DOHH2 (cell line): ENCODE data around the gene TINAGL1.

Experiments used
- H3F3A ChIP-seq: fragments of 200-600 bp; sonication (generic), shearing (Covaris generic); 2 replicates; pipeline ENCODE4 v1.6.0; 2016; ENCODE audit warnings: antibody characterized with exemption, mild to moderate bottlenecking; ENCODE audit not compliant: control insufficient read depth, insufficient read depth
- H3K27ac ChIP-seq: fragments of 200-600 bp; sonication (generic); 2 replicates; pipeline ENCODE4 v1.5.1; 2014; ENCODE audit warnings: low read depth, mild to moderate bottlenecking, low read length, moderate library complexity
- H3K27me3 ChIP-seq: fragments of 200-600 bp; sonication (generic); 2 replicates; pipeline ENCODE4 v1.6.1; 2014; ENCODE audit warnings: mild to moderate bottlenecking, low read length, mixed read lengths; ENCODE audit not compliant: control insufficient read depth
- H3K36me3 ChIP-seq: fragments of 200-600 bp; sonication (generic); 2 replicates; pipeline ENCODE4 v1.6.1; 2014; ENCODE audit warnings: mild to moderate bottlenecking, low read length, moderate library complexity, mixed read lengths; ENCODE audit not compliant: control insufficient read depth
- H3K4me1 ChIP-seq: fragments of 200-600 bp; sonication (generic); 2 replicates; pipeline ENCODE4 v1.6.1; 2014; ENCODE audit warnings: mild to moderate bottlenecking, low read length, mixed read lengths; ENCODE audit not compliant: control insufficient read depth
- H3K4me2 ChIP-seq: fragments of 200-600 bp; sonication (generic); 2 replicates; pipeline ENCODE4 v1.6.0; 2014; ENCODE audit warnings: mild to moderate bottlenecking, low read length, moderate library complexity
- H3K4me3 ChIP-seq: fragments of 200-600 bp; sonication (generic); 2 replicates; pipeline ENCODE4 v1.5.1; 2014; ENCODE audit warnings: mild to moderate bottlenecking, low read length, mixed read lengths
- H3K79me2 ChIP-seq: fragments of 200-600 bp; sonication (generic); 2 replicates; pipeline ENCODE4 v1.6.1; 2014; ENCODE audit warnings: mild to moderate bottlenecking, low read length, mixed read lengths; ENCODE audit not compliant: control insufficient read depth
- H3K9me2 ChIP-seq: fragments of 200-600 bp; sonication (generic); replicated peaks from 2 replicates; pipeline ENCODE4 v1.6.1; 2014; ENCODE audit warnings: mild to moderate bottlenecking, low read length, mixed read lengths; ENCODE audit not compliant: control insufficient read depth
- H3K9me3 ChIP-seq: fragments of 200-600 bp; sonication (generic); 2 replicates; pipeline ENCODE4 v1.6.1; 2014; ENCODE audit warnings: antibody characterized with exemption, low read length, mixed read lengths; ENCODE audit not compliant: control insufficient read depth, insufficient read depth
- H4K20me1 ChIP-seq: fragments of 200-600 bp; sonication (generic); 2 replicates; pipeline ENCODE4 v1.6.0; 2014; ENCODE audit warnings: low read depth, mild to moderate bottlenecking, antibody characterized with exemption, low read length, moderate library complexity; ENCODE audit not compliant: control insufficient read depth, insufficient read depth
- CTCF ChIP-seq: fragments of 200-600 bp; sonication (generic); IDR thresholded peaks from one replicate; pipeline ENCODE4 v1.5.1; 2014; ENCODE audit warnings: antibody characterized with exemption, mild to moderate bottlenecking, low read depth, low read length; ENCODE audit not compliant: poor library complexity, severe bottlenecking
- EZH2phosphoT487 ChIP-seq: fragments of 200-600 bp; sonication (generic); IDR thresholded peaks from 2 replicates; pipeline ENCODE4 v1.6.1; 2017; ENCODE audit warnings: borderline replicate concordance, mild to moderate bottlenecking, antibody characterized with exemption, low read length, moderate library complexity, mixed read lengths

The TINAGL1 gene

DNA sequence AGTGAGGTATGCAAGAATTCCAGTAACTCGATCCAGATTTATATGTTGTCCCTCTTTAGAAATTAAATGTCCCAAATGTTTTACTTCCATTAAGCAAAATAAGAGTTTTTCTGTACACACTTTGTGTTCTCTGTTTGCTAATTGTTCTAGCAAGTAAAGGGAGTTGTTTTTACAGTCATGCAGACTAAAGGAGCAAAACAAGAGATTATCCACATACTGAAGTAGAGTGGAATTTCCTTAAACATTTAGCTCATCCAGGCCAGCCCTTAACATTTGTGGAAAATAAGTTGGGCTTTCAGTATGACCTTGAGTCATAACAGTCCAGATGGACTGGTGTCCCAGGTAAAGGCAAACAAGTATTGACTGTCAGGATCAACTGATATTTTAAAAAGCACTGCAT lies 44.1 kb upstream of the TINAGL1 start:
- H3K27ac ChIP-seq = no peak overlapping the region
- H3K4me2 ChIP-seq = no peak overlapping the region

GRCh38 chr1:31535561-31535960 lies 40.8 kb upstream of the TINAGL1 start:
- Histone ChIP-seq H3K79me2 (no peaks in the 10 kb centered on the region), H3K27ac (no peak overlapping the region), H3K27me3 (no peaks in the 10 kb centered on the region), H3K36me3 (no peaks in the 10 kb centered on the region), H4K20me1 (no peaks in the 10 kb centered on the region), H3K4me2 (no peak overlapping the region), H3F3A (no peaks in the 10 kb centered on the region), H3K9me2 (no peaks in the 10 kb centered on the region), H3K4me1 (no peaks in the 10 kb centered on the region), H3K9me3 (no peaks in the 10 kb centered on the region), H3K4me3 (no peak overlapping the region)
- TF ChIP-seq CTCF = no peak
- TF ChIP-seq EZH2phosphoT487 = no peak

More for the DNA sequence above, 44.1 kb upstream of the TINAGL1 start:
- TF ChIP-seq CTCF (no peak), EZH2phosphoT487 (no peak)
- Histone ChIP-seq H3K36me3 (no peaks in the 10 kb centered on the region), H3K9me2 (no peaks in the 10 kb centered on the region), H3K9me3 (no peaks in the 10 kb centered on the region), H3K4me3 (no peak overlapping the region), H3K27me3 (no peaks in the 10 kb centered on the region), H3F3A (no peaks in the 10 kb centered on the region), H3K79me2 (no peaks in the 10 kb centered on the region), H3K4me1 (no peaks in the 10 kb centered on the region), H4K20me1 (no peaks in the 10 kb centered on the region)

DNA sequence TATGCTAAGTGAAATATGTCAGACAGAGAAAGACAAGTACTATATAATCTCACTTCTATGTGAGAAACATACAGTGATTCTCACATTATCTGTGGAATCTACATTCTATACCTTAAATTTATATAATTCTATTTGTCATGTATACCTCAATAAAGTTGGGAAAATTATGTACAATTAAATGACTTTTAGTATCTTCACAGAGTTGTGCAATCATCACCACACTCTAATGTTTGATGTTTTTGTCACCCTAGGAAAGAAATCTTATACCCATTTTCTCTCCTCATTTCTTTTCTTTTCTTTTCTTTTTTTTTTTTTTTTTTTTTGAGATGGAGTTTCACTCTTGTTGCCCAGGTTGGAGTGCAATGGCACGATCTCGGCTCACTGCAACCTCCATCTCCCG lies 37.0 kb upstream of the TINAGL1 start:
- H3K4me2 ChIP-seq = no peak overlapping the region
- H3K9me2 ChIP-seq = no peaks in the 10 kb centered on the region
- no peak overlapping the region for H3K27ac ChIP-seq
- peaks cover 9% of the 10 kb centered on the region; the same call in 1 of the 2 replicates for H3K9me3 ChIP-seq
- H3K4me1 ChIP-seq = no peaks in the 10 kb centered on the region
- H4K20me1 ChIP-seq = no peaks in the 10 kb centered on the region
- H3K4me3 ChIP-seq = no peak overlapping the region
- TF ChIP-seq CTCF = no peak
- no peak for TF ChIP-seq EZH2phosphoT487
- no peaks in the 10 kb centered on the region for H3K27me3 ChIP-seq
- H3K79me2 ChIP-seq = no peaks in the 10 kb centered on the region
- no peaks in the 10 kb centered on the region for H3K36me3 ChIP-seq
- H3F3A ChIP-seq = no peaks in the 10 kb centered on the region

- Histone ChIP-seq H3K4me2 (no peak overlapping the region), H3K36me3 (no peaks in the 10 kb centered on the region), H3K79me2 (no peaks in the 10 kb centered on the region), H4K20me1 (no peaks in the 10 kb centered on the region), H3K9me3 (peaks cover 9% of the 10 kb centered on the region; the same call in 1 of the 2 replicates), H3F3A (no peaks in the 10 kb centered on the region), H3K9me2 (no peaks in the 10 kb centered on the region), H3K27ac (no peak overlapping the region), H3K4me3 (no peak overlapping the region), H3K27me3 (no peaks in the 10 kb centered on the region), H3K4me1 (no peaks in the 10 kb centered on the region)
- TF ChIP-seq CTCF (no peak), EZH2phosphoT487 (no peak)
These were observed 35.1 kb upstream of the TINAGL1 start for GRCh38 chr1:31541194-31541593.
